NCI-H774 (cell line): ENCODE data around the gene RIPK3.

Source experiments
- DNase-seq: peaks from one replicate; lab custom pipeline; 2025; lab: John Stamatoyannopoulos, UW

RIPK3 gene

DNA sequence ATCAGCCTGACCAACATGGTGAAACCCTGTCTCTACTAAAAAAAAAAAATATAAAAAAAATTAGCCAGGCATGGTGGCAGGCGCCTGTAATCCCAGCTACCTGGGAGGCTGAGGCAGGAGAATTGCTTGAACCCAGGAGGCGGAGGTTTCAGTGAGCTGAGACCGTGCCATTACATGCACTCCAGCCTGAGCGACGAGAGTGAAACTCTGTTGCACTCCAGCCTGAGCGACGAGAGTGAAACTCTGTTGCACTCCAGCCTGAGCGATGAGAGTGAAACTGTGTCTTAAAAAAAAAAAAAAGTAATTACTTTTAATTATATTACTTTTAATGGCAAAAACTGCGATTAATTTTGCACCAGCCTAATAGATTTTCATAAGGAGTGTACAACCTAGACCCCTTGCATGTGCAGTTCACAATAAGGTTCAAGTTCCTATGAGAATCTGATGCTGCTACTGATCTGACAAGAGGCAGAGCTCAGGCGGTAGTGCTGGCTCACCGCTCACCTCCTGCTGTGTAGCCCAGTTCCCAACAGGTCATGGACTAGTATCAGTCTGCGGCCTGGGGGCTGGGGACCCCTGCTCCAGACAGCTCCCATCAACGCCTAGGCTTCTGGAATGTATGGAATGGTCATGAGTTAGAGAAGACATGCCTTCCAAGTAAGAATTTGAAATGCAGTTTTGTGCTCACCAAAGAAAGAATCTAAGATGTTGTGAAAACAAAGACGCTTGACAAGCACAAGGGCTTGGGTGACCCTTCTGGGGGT lies 18.4 kb downstream of the RIPK3 start:
- no peak for DNase-seq

- no peak for DNase-seq
These were observed 22.5 kb downstream of the RIPK3 start for GRCh38 chr14:24317141-24317928.

- no peak for DNase-seq
These were observed 23.2 kb downstream of the RIPK3 start for GRCh38 chr14:24316597-24316950.

GRCh38 chr14:24315807-24316596 lies 23.8 kb downstream of the RIPK3 start:
- DNase-seq: no peak

DNA sequence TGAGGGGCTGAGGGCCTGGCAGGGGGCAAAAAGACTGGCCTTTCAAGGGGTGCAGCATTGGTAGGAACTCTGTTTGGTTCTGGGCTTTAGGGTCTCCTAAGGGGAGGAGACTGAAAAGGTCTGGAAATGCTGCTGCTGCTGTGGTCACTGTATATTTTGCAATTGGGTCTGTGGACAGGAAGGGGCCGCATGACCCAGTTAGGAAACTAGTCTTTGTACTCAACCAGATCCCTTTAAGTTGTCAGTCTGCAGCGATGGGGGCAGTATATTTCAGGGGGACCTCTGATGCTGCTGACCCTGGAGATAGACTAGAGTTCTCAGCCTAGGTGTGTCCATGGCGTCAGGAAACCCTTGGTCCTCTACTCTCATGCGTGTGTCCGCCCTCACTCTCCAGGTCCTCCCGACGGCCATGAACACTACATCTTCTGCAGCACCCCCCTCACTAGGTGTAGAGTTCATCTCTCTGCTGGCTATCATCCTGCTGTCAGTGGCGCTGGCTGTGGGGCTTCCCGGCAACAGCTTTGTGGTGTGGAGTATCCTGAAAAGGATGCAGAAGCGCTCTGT lies 24.5 kb downstream of the RIPK3 start:
- no peak for DNase-seq

DNA sequence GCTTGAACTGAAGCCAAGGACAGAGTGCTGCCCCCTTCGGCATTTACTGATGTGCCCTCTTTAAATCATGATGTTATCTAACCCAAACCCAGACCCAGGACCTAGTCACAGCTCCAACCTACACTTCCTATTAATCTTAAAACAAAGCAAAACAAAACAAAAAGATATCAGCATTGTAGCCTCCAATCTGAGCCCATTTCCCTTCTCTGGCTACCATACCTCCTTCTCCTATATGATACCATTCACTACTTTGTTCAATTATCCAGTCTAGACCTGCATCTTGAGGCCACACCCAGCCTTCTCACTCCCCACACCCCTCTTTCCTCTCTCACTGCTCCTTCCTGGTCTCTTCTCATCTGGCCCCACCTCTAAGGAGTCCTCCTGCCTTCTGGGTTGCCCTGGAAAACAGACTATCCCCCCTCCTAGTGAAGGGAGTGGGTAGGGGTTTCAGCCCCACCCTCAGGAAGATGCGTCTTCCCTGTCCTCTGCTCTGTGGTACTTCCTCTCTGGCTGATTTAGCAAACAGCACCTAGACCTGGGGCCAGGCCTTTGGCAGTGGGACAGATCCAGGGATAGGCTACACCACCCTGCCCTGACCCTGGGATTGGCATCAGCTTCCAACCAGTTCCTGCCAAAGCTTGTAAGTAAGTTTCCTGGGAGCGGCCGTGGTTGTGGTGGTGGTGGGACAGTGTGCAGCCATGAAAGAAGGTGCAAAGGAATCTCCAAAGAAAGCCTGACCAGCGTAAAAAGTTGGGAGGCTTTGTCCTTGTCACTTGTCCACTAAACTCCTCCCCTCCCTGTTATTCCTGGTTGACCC lies 25.2 kb downstream of the RIPK3 start:
- no peak for DNase-seq

DNA sequence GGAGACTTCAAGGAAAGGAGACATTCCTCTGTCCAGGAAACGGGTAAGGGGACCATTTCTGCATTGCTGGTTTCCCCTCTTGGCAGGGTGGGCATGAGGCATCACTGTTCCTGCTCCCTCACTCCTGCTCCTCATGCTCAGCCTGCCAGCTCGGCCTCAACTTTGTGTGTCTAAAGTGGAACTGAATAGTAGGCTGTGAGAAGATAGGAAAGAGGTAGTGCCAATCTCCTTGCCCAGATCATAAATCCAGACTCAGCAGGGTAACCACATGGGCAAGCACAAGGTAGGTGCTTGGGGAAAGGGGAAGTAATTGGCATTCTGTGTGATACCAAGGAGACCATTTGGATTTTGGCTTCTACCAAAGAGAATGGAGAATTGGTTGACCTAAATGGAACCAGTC lies 25.9 kb downstream of the RIPK3 start:
- DNase-seq: no peak

- no peak for DNase-seq
These were observed 26.9 kb downstream of the RIPK3 start for GRCh38 chr14:24312736-24313507.

DNA sequence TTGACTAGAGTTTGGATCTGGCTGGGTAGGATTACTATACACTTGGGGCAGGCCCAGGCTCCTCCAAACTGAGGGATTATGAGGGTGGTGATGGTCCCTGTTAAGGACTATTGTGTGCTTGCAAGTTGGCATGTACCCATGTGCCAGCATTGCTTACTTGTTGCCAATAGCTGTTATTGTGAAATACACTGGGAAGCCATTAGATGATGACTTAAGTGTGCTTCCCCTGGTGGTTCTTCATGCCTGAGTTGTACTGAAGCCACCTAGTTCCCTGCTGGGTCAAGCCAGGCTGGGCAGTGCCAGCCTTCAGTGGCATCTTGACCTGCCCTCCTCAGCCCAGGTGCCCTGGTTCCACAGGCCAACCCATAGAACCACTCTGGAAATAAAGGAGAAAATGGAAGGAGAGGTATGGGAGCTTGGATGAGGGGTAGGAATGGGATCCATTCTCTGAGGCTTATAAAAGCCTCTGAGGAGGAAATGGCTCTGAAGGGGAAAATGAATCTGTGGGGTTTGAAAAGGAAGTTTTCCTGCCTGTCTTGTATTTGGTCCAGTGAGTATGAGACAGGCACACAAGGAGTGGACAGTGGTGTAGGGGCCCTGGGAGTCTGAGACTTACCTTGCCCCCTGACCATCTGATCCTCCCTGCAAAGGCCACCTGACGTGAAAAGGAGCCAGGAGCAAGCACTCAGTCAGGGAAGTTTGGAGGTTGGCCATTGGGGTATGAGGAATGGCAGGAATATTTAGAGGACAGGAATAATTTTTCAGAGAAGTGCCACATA lies 27.8 kb downstream of the RIPK3 start:
- DNase-seq: no peak

GRCh38 chr14:24310646-24311604 lies 28.9 kb downstream of the RIPK3 start, which contains the start of gene LTB4R:
Gene LTB4R, plus strand, starts transcription at chr14:24311502. Its CDS starts 4,150 bp downstream, at chr14:24315652.
- no peak for DNase-seq

DNA sequence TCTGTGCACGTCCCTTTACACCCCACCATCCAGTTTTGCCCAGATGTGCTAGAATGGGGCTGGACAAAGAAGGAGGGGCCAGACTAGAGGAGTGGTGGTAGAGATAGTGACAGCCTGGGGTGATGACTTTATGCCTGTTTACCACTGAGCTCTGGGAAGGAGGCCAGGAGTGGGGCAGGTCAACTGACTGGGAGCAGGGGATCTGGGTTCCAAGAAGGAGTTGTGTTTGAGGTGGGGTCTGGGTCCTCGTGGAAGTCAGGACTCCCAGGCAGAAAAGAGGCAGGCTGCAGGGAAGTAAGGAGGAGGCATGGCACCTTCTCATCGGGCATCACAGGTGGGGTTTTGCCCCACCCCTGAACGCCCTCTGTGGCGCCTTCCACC lies 29.5 kb downstream of the RIPK3 start:
- DNase-seq: no peak

DNA sequence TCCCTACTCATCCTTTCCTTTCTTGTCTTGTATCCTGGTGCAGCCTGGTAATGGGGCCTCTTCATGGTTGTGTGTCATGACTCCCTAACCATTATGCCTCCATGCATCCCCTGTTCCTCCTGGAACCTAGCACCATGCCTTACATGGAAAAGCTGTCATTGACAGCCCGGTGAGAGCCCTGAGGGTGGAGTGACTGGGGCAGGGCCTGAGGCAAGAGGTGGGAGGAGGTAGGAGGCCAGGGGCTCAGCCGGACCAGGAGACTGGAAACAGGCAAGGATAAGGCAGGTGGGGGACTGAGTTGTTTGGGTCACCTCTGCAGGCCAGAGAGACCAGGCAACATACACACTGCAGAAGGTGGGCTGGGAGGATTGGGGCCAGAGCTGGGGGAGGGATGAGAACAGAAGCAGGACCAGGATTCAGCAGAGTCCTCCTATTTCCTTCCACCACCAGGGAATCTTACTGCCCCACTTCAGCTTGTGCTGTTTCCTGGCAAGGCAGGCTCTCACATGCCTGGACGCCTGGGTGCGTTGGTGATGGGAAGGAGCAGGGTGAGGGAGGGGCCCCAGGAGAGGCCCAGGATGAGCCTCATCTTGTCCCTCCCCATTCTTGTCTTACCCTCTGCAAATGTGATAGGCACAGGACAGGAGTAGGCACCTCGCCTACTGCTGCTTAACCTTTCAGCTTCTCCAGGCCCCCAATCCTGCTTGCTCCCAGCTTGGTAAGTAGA lies 30.1 kb downstream of the RIPK3 start, which contains the start of gene LTB4R2:
TSS of gene LTB4R2 (plus strand) at position 603 of the 727 bp plus-strand sequence. CDS start 525 bp downstream, outside the sequence.
- DNase-seq: no peak

GRCh38 chr14:24308342-24309124 lies 31.3 kb downstream of the RIPK3 start:
- DNase-seq: no peak

DNA sequence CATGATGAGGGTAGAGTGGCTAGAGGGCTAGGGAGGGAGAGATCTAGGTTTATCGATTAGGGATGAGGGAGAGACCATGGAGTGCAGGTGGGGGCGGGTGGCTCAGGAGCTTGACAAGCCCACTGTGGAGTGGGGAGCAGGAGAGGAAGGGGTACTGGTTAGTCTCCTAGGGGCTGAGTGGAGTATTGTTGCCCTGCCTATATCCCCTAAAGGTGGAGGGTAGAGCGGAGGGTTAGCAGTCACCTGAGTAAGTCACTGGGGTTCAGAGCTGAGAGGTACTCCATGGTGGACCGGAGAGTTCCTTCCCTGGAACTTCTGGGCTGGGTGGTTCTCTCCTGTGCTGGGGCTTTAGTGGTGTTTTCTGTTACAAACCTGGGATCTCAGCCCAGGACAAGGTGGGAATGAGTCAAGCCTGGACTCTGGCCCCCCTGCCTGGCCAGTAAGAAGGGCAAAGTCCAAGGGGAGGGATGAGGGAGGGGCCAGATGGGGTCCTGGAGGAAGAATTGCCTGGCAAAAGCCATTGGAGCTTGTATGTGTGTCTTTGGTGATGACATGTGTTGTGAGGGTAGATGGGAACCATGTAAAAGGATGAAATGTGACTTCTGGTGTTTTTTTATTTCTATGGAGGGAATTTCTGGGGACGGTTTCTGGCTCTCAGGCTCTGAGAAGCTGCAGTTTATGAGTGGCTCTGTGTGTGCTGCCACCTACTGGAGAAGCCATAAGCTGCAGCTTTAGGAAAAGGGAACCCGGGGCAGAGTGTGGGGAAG lies 32.0 kb downstream of the RIPK3 start, which contains the start of gene CIDEB:
TSS of gene CIDEB (minus strand) at position 403 of the 767 bp plus-strand sequence. CDS start at position 284, 119 bp downstream.
- DNase-seq: peak; percentile 2

- DNase-seq: no peak
These were observed 32.6 kb downstream of the RIPK3 start for GRCh38 chr14:24307156-24307574.

DNA sequence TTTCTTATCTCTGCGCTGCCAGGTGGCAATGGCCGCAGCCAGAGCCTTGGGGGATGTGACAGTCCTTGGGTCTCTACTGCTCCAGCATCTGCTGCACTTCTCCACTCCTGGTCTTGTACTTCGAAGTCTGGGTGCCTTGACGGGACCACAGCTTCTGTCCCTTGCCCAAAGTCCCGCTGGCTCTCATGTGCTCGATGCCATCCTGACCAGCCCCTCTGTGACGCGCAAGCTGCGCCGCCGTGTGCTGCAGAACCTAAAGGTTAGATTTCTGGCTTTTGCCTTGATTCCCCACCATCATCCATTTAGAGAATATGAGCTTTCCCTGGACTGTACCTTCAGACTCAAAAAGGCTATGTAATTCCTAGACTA lies 35.8 kb downstream of the RIPK3 start:
- no peak for DNase-seq
